Chondrocyte (in vitro differentiated cells): ENCODE results near the gene SP110. TPM values are rescaled to one million over a fixed set of nuclear protein-coding genes. Genes with fewer than 3 reads are reported as not detected.

Experiments used
- DNase-seq: peaks from one replicate; pipeline ENCODE4 v3.0.0; 2021; ENCODE audit warnings: mixed read lengths, low spot score
- H3K27ac Mint-ChIP-seq: one replicate; pipeline ENCODE4 v1.8.0; 2021; ENCODE audit warnings: mild to moderate bottlenecking, moderate library complexity, mixed read lengths; ENCODE audit not compliant: unreplicated experiment
- H3K27me3 Mint-ChIP-seq: 2 replicates; pipeline ENCODE4 v1.8.0; 2021; ENCODE audit warnings: low read depth, mixed read lengths
- H3K36me3 Mint-ChIP-seq: 2 replicates; pipeline ENCODE4 v1.8.0; 2021; ENCODE audit warnings: low read depth, mixed read lengths
- H3K4me1 Mint-ChIP-seq: 2 replicates; pipeline ENCODE4 v1.8.0; 2021; ENCODE audit warnings: low read depth, mild to moderate bottlenecking, mixed read lengths
- H3K4me3 Mint-ChIP-seq: one replicate; pipeline ENCODE4 v1.8.0; 2021; ENCODE audit warnings: mild to moderate bottlenecking, moderate library complexity, mixed read lengths; ENCODE audit not compliant: unreplicated experiment
- H3K9me3 Mint-ChIP-seq: 2 replicates; pipeline ENCODE4 v1.8.0; 2021; ENCODE audit warnings: low read depth, mixed read lengths
- CTCF ChIP-seq: fragments of 200-600 bp; sonication (generic); IDR thresholded peaks from 2 replicates; pipeline ENCODE4 v1.5.0; 2021; ENCODE audit warnings: antibody characterized with exemption, mild to moderate bottlenecking, moderate library complexity
- total RNA-seq: library from RNA; stranded (reverse); gene quantifications from 3 replicates; pipeline ENCODE4 v1.2.1, GENCODE V29; 2021

Gene SP110
- total RNA-seq, 1 donor from 2014 or later = 12.9 TPM

DNA sequence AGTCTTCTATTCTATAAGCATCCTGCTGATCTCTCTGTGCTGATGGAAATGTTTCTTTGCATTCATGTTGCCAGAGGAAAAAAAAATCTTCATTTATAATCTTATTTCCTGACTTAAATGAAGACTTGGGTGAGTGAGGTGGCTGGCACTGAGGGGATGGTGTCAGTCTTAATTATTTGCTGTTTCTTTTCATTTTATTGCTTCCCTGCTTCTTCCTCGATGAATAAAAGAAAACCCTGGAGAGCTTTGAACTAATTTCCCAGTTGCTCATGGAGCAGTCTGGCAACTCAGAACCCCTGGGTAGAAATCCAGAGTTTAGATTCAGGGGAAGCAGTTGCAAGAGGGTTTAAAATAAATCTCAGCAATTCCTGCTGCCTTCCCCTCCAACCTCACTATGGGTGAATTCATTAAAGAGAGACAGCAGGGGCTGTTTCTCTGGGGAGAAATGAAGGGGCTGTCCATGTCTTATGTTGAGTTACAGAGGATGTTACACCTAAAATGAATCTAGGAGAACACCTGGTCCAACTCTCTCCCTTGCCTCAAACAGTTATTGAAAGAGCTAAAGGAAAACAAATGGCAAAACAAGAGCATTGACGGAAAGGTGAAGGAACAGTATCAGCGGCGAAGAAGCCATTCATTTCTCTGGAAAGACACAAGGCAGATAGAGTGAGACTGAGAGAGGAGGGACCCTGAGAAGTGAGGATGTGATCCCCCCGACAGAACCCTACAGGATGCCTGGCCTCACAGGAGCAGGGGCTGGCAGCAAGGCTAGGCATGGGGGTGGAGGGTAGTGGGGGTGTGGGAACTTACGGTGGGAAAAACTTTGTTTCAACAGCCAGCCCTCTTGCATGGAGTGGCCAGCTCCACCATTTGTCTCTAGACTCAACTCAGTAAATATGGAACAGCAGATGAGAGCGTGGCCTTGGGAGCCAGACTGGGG lies 41.0 kb downstream of the SP110 start:
- H3K36me3 Mint-ChIP-seq = peaks cover 40% of the 10 kb centered on the region
- H3K27ac Mint-ChIP-seq = no peak overlapping the region
- no peaks in the 10 kb centered on the region for H3K27me3 Mint-ChIP-seq
- peaks cover 2% of the 10 kb centered on the region for H3K9me3 Mint-ChIP-seq
- no peaks in the 10 kb centered on the region for H3K4me1 Mint-ChIP-seq
- TF ChIP-seq CTCF = no peak
- no peak for DNase-seq
- no peak overlapping the region for H3K4me3 Mint-ChIP-seq

DNA sequence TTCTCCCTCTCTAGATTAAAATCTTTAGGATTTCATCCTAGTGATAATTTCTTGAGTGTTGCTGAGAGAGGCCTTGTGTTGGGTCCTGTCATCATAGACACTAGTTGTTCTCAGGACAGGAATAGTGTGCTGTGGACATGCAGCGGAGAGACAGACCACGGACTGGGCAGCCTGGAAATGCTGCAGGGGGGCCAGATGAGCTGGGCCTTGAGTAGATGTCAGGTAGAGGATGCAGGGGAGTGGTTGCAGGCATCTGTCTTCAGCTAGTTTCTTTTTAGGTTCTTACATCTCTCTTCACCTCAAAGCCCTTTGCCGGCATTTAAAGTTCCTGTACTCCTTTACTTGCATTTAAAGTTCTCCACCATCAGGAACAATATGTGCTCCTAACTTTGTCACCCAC lies 42.8 kb downstream of the SP110 start:
- Mint-ChIP-seq H3K27me3 (no peaks in the 10 kb centered on the region), H3K27ac (no peak overlapping the region), H3K36me3 (peaks cover 34% of the 10 kb centered on the region), H3K4me3 (no peak overlapping the region), H3K9me3 (peaks cover under 1% of the 10 kb centered on the region), H3K4me1 (no peaks in the 10 kb centered on the region)
- DNase-seq = no peak
- TF ChIP-seq CTCF = no peak

GRCh38 chr2:230174466-230174865 lies 45.3 kb downstream of the SP110 start:
- peaks cover 20% of the 10 kb centered on the region for H3K36me3 Mint-ChIP-seq
- no peaks in the 10 kb centered on the region for H3K4me1 Mint-ChIP-seq

GRCh38 chr2:230172852-230173251 lies 46.9 kb downstream of the SP110 start:
- TF ChIP-seq CTCF = no peak
- H3K27ac Mint-ChIP-seq = no peak overlapping the region
- no peaks in the 10 kb centered on the region for H3K27me3 Mint-ChIP-seq
- no peak for DNase-seq
- no peaks in the 10 kb centered on the region for H3K9me3 Mint-ChIP-seq
- H3K4me1 Mint-ChIP-seq = no peaks in the 10 kb centered on the region
- peaks cover 16% of the 10 kb centered on the region for H3K36me3 Mint-ChIP-seq
- no peak overlapping the region for H3K4me3 Mint-ChIP-seq

More at GRCh38 chr2:230174466-230174865, 45.3 kb downstream of the SP110 start:
- Mint-ChIP-seq H3K4me3 (no peak overlapping the region), H3K9me3 (no peaks in the 10 kb centered on the region), H3K27me3 (no peaks in the 10 kb centered on the region), H3K27ac (no peak overlapping the region)
- no peak for TF ChIP-seq CTCF
- no peak for DNase-seq

DNA sequence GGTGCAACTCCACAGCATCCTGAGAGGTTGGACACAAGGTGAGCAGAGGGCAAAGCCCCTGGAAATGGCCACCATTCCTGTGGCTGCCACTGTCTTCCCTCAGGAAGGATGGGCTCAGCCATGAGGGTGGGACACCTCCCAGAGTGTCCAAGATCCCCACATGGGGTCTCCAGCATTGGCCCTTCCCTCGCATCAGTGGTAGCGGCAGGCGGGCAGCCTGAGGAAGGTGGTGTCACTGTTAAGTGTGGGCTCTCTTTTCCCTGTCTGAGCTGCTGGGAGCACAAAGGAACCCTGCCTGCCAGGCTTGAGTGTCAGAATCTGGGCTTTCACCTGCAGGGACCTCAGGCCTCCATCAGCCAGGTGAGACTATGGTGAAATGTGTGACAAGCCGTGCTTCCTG lies 47.6 kb downstream of the SP110 start:
- Mint-ChIP-seq H3K27ac (no peak overlapping the region), H3K36me3 (peaks cover 17% of the 10 kb centered on the region), H3K4me3 (no peak overlapping the region), H3K4me1 (no peaks in the 10 kb centered on the region), H3K27me3 (no peaks in the 10 kb centered on the region), H3K9me3 (no peaks in the 10 kb centered on the region)
- DNase-seq = no peak
- no peak for TF ChIP-seq CTCF
